GM19099 (cell line): Measurements from ENCODE around the gene FBXO10.

ENCODE experiments used
- POLR2A ChIP-seq: IDR thresholded peaks from 3 replicates; pipeline ENCODE4 v1.6.1; 2011; ENCODE audit warnings: low read depth; ENCODE audit not compliant: insufficient read length; ENCODE audit errors: extremely low read depth

Gene FBXO10

GRCh38 chr9:37485389-37486255 is 90.6 kb downstream of the FBXO10 start, which contains the start of gene POLR1E:
Gene POLR1E (plus strand): TSS chr9:37485948. CDS start chr9:37486048, 100 bp downstream.
- TF ChIP-seq POLR2A, result peak; percentile 95

GRCh38 chr9:37480759-37481158 is 95.4 kb downstream of the FBXO10 start:
- no peak for TF ChIP-seq POLR2A

- TF ChIP-seq POLR2A, result no peak
Observed at GRCh38 chr9:37476930-37477329, 99.2 kb downstream of the FBXO10 start.

GRCh38 chr9:37474438-37474837 is 101.7 kb downstream of the FBXO10 start:
- no peak for TF ChIP-seq POLR2A

GRCh38 chr9:37471942-37472684 is 104.1 kb downstream of the FBXO10 start:
- no peak for TF ChIP-seq POLR2A

- no peak for TF ChIP-seq POLR2A
Observed at GRCh38 chr9:37468620-37469019, 107.6 kb downstream of the FBXO10 start.

- peak; percentile 2 for TF ChIP-seq POLR2A
Observed at GRCh38 chr9:37466037-37466709, 110.0 kb downstream of the FBXO10 start.

GRCh38 chr9:37465249-37466036 is 110.7 kb downstream of the FBXO10 start, which contains the start of gene ZBTB5:
Gene ZBTB5 (minus strand): TSS chr9:37465450. CDS start chr9:37442551, 22,899 bp downstream.
- peak; percentile 68 for TF ChIP-seq POLR2A

- peak; percentile 65 for TF ChIP-seq POLR2A
Observed at GRCh38 chr9:37464426-37465248, 111.5 kb downstream of the FBXO10 start.

- TF ChIP-seq POLR2A, result no peak
Observed at GRCh38 chr9:37464006-37464405, 112.2 kb downstream of the FBXO10 start.
